Stimulated activated effector memory CD8-positive, alpha-beta T cell treated with anti-CD3 and anti-CD28 coated beads, Interleukin-12 subunit alpha, Interleukin-12 subunit beta, amount 100 ng/mL, for 72 hours (primary cell): ENCODE data around the gene TOR1AIP2.

Experiments
- ATAC-seq: fragments of 150-1000 bp; cut with Tn5 transposase; 2 replicates; pipeline ENCODE4 v1.10.0; 2021
- DNase-seq, 2 donors: peaks; one replicate each; pipeline ENCODE4 v3.0.0; 2021 to 2022; ENCODE audit warnings: low spot score in 2 of 2
- H3K27ac Mint-ChIP-seq: one replicate; pipeline ENCODE4 v1.8.0; 2022; ENCODE audit warnings: mild to moderate bottlenecking, mixed read lengths
- H3K36me3 Mint-ChIP-seq: one replicate; pipeline ENCODE4 v1.8.0; 2022; ENCODE audit warnings: mild to moderate bottlenecking, mixed read lengths
- H3K4me1 Mint-ChIP-seq: one replicate; pipeline ENCODE4 v1.8.0; 2022; ENCODE audit warnings: mixed read lengths
- H3K4me3 Mint-ChIP-seq: one replicate; pipeline ENCODE4 v1.8.0; 2022; ENCODE audit warnings: mild to moderate bottlenecking, mixed read lengths
- H3K9me3 Mint-ChIP-seq: one replicate; pipeline ENCODE4 v1.8.0; 2022; ENCODE audit warnings: mixed read lengths

The TOR1AIP2 gene

DNA sequence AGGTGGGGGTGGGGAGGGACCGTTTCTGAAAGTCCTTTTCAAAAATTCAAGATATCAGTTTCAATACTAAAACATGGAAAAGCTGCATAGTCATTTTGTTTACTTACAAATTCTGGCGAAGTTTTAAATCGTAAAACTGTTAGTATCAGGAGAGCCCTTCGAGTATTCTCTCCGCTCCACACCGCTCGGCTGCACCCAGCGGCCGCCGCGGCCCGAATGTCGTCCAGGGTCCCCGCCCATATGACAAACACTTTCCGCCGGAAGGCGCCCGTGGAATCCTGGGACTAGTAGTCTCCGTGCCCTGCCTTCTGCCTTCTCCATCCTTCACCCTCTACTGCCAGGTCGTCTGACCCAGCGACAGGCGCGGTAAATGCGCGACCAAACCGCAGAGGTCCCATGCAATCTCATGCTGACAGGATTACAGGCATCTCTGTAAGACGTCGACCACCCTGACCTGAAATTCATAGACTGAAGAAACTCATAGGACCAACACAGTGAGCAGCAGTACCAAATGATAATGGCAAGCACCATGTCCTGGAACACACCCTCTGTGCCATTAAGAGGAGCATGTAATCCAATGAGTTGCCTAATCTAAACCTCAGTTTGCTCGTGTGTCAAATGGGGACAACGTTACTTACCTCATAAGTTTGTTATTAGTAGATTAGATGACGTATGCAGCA lies at the start of gene TOR1AIP2:
Gene TOR1AIP2, minus strand, starts transcription at position 218 of the 680 bp plus-strand sequence. CDS start 25,138 bp downstream, outside the sequence.
- DNase-seq (peak; percentile 75 to 92), ATAC-seq (peak; percentile 79)
- Mint-ChIP-seq H3K27ac (peak within 1 kb of the TSS; percentile 91), H3K36me3 (peaks cover 65% of the 10 kb centered on the region), H3K9me3 (no peaks in the 10 kb centered on the region), H3K4me1 (peaks cover 30% of the 10 kb centered on the region), H3K4me3 (peak within 1 kb of the TSS; percentile 84)

DNA sequence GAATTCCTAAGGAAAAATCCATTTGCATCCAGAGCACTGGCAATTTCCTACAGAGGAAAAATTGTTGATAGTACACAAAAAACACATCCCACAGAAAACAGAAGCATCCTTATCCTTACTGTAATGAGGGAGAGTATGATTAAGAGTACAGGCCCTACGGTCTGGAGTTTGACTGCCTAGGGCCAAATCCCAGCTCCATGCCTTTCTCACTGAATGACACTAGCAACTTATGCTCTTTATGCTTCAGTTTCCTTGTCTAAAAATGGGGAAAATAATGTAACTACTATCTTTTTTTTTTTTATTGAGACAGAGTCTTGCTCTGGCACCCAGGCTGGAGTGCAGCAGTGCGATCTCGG lies 49.2 kb upstream of the TOR1AIP2 start:
- ATAC-seq (no peak), DNase-seq (no peak)
- Mint-ChIP-seq H3K4me1 (peaks cover 3% of the 10 kb centered on the region), H3K27ac (no peak overlapping the region), H3K36me3 (no peaks in the 10 kb centered on the region), H3K9me3 (no peaks in the 10 kb centered on the region), H3K4me3 (no peak overlapping the region)

DNA sequence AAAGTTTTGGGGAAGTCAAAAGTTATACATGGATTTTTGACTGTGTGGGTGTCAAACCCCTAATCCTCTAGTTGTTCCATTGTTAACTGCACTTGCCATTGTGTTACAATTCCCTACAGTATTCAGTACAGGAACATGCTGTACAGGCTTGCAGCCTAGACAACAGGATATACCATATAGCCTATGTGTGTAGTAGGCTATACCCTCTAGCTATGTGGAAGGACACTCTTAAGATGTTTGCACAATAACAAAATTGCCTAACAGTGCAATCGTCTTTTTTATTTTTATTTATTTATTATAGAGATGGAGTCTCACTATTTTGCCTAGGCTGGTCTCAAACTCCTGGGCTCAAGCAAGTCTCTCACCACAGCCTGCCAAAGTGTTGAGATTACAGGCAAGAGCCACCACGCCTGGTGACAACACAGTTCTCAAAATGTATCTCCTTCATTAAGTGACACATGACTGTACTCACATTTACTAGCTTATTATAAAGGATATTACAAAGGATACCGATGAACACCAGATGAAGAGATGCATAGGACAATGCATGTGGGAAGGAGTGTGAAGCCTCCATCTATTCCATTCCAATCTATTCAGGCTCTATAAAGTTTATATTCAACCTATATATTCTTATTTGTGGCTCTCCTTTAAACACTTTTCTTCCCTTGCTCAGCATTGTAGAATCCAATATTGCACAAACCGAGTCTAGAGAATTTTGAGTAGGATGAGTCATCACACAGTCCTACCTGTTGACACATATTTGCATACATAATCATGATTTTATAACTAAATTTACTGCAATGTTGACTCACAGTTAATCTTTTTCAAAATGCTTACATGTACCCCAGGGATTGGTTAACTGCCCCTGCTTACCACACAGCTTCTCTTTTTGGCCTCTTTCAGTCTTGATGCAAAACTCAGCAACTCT lies 48.6 kb upstream of the TOR1AIP2 start:
- ATAC-seq = no peak
- Mint-ChIP-seq H3K9me3 (no peaks in the 10 kb centered on the region), H3K4me3 (no peak overlapping the region), H3K36me3 (no peaks in the 10 kb centered on the region), H3K4me1 (peaks cover 7% of the 10 kb centered on the region), H3K27ac (no peak overlapping the region)
- DNase-seq = no peak

DNA sequence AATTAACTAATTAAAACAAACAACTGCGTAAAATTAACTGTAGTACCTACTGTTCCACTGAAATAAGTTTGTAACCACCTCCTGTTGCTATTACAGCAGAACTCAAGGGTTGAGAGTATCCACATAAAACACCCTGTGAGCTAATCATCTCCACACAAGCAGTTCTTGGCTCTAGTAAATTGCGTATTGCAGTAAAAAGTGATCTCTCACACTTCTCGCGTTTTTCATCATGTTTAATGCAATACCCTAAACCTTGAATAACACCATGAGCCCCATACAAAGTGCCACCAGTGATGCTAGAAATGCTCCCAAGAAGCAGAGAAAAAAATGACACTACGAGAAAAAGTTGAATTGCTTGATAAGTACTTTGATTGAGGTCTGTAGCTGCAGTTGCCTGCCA lies 47.7 kb upstream of the TOR1AIP2 start:
- ATAC-seq = no peak
- H3K9me3 Mint-ChIP-seq = no peaks in the 10 kb centered on the region
- H3K36me3 Mint-ChIP-seq = peaks cover 8% of the 10 kb centered on the region
- no peak overlapping the region for H3K4me3 Mint-ChIP-seq
- no peak for DNase-seq
- no peak overlapping the region for H3K27ac Mint-ChIP-seq
- peaks cover 7% of the 10 kb centered on the region for H3K4me1 Mint-ChIP-seq

DNA sequence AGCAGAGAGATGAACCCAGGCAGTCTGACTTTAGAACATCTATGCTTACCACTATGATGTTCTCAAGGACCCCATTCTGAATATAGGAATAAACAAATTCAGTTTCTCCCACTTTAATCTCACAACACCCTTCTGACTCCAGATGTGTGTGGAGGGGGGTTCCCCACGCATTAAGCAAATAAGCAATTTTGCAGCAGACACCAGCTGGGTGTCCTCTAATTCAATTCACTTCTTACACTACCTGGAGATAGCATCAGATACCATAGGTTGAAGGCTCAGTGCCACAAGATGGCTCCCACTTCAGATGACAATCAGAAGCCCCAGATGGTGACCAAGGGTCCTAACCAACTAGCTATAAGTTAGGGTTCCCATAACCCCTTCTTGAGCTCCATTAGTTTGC lies 46.7 kb upstream of the TOR1AIP2 start:
- peaks cover 19% of the 10 kb centered on the region for H3K36me3 Mint-ChIP-seq
- ATAC-seq (no peak), DNase-seq (no peak)
- H3K4me3 Mint-ChIP-seq = no peak overlapping the region
- H3K4me1 Mint-ChIP-seq = peaks cover 7% of the 10 kb centered on the region
- no peaks in the 10 kb centered on the region for H3K9me3 Mint-ChIP-seq
- no peak overlapping the region for H3K27ac Mint-ChIP-seq

DNA sequence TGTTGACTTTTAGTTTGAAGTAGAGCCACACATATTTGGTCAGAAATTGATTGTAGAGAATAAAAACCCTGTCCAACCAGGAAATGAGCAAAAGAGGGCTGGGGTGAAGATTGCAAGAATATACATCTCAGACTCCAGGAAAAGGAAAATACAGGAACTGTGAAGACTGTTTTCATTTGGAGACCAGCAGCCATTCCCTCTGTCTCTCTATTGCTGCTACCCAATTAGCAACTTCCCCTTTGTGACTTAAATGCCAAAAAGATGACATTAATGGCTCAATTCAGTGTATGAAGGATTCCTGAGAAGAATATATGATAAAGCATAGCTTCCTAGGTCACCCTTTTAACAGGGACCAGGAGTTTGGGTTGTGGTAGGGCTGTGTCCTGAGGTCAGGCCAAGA lies 45.4 kb upstream of the TOR1AIP2 start:
- no peak overlapping the region for H3K27ac Mint-ChIP-seq
- DNase-seq = no peak
- H3K9me3 Mint-ChIP-seq = no peaks in the 10 kb centered on the region
- H3K4me3 Mint-ChIP-seq = no peak overlapping the region
- H3K36me3 Mint-ChIP-seq = peaks cover 31% of the 10 kb centered on the region
- no peak for ATAC-seq
- H3K4me1 Mint-ChIP-seq = peaks cover 15% of the 10 kb centered on the region

DNA sequence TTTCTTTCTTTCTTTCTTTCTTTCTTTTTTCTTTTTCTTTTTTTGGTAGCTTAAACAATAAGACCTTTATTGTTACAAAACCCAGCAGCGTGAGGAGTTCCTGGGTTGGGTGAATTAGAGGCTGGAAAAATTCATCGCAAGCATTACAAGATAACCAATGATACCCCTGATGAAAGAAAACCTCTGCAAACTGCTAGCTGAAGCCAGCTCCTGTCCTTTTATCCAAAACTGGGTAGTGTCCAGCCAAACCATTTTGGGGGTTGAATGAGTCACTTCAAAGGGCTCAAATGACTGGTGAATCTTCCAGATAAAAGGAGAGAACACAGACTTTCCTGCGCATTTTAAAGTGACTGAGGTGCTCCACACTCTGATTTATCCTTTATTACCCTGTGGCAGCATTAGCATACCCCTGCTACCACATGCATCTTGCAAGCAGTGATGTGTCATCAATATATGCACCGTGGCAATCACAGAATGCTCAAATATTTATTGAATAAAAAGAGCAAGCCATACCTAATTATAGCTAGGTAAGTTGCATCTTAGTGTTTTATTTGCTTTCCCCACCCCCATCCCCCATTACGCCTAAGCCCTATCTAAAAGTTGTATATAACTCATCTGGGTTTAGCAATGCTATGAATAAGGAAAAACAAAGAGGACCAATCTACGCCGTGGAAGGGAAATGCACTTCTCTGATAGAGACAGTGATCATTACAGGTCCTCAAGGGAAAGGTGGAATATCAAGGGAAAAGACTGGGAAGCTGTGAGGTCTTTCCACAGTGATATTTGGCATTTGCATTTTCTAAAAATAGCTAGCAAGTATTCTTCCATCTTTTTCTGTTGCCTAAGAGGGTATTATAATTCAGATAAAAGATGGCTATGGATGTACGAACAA lies 44.6 kb upstream of the TOR1AIP2 start:
- H3K4me3 Mint-ChIP-seq = no peak overlapping the region
- H3K9me3 Mint-ChIP-seq = no peaks in the 10 kb centered on the region
- ATAC-seq (no peak), DNase-seq (no peak)
- H3K27ac Mint-ChIP-seq = no peak overlapping the region
- peaks cover 39% of the 10 kb centered on the region for H3K36me3 Mint-ChIP-seq
- H3K4me1 Mint-ChIP-seq = peaks cover 23% of the 10 kb centered on the region

DNA sequence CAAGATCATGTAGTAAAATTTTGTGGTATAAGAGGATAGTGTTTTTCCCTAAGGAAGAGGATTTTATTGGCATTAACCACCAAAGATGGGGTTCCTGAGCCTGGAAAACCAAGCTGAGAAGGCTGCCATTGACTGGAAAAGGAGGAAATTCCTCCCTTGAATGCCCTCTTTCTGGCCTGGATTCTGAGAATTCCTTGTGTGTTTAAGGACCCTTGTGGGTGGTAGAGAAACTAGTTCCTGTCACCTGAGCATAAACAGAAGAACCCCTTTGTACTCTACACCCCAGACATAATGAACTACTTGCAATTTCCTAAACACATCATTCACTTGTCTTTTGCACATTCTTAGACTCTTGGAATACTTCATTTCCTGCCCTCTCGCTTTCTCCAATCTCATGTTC lies 43.9 kb upstream of the TOR1AIP2 start:
- H3K9me3 Mint-ChIP-seq = no peaks in the 10 kb centered on the region
- H3K4me3 Mint-ChIP-seq = no peak overlapping the region
- no peak for DNase-seq
- H3K27ac Mint-ChIP-seq = peak overlapping the region; percentile 45
- no peak for ATAC-seq
- peaks cover 24% of the 10 kb centered on the region for H3K4me1 Mint-ChIP-seq
- peaks cover 47% of the 10 kb centered on the region for H3K36me3 Mint-ChIP-seq

DNA sequence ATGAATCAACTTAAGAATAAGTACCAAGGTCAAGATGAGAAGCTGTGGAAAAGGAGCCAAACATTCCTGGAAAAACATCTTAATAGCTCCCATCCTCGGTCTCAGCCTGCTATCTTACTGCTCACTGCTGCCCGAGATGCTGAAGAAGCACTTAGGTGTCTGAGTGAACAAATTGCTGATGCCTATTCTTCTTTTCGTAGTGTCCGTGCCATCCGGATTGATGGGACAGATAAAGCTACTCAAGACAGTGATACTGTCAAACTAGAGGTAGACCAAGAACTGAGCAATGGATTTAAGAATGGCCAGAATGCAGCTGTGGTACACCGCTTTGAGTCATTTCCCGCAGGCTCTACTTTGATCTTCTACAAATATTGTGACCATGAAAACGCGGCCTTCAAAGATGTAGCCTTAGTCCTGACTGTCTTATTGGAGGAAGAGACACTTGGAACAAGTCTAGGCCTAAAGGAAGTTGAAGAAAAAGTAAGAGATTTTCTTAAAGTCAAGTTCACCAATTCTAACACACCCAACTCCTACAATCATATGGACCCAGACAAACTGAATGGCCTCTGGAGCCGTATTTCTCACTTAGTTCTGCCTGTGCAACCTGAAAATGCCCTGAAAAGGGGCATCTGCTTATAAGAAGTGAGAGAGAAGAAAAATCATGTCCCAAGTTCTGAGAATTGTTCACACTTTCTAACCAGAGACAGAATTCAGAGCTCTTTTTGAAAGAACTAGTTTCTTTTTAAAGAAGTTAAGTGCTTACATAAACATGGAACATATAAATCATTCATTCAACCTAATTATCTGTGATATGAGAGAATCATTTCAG lies 40.2 kb upstream of the TOR1AIP2 start:
- H3K27ac Mint-ChIP-seq = peak overlapping the region; percentile 69
- DNase-seq = no peak
- H3K9me3 Mint-ChIP-seq = no peaks in the 10 kb centered on the region
- H3K36me3 Mint-ChIP-seq = peaks cover 83% of the 10 kb centered on the region
- H3K4me3 Mint-ChIP-seq = peak overlapping the region; percentile 25
- peak; percentile 94 for ATAC-seq
- H3K4me1 Mint-ChIP-seq = peaks cover 24% of the 10 kb centered on the region

DNA sequence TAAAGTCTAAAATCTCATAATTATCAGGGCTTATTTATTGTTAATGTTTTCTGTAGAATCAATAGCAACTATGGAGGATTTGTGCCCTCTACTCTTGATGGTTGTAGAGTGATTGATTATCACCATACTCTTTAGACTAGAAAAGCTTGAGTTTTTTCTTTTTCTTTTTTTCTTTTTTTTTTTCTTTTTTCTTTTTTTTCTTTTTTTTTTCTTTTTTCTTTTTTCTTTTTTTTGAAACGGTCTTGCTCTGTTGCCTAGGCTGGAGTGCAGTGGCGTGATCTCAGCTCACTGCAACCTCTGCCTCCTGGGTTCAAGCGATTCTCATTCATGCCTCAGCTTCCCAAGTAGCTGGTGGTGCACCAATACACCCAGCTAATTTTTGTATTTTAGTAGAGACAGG lies 34.2 kb upstream of the TOR1AIP2 start:
- DNase-seq (no peak), ATAC-seq (no peak)
- Mint-ChIP-seq H3K4me1 (no peaks in the 10 kb centered on the region), H3K9me3 (no peaks in the 10 kb centered on the region), H3K4me3 (no peak overlapping the region), H3K36me3 (peaks cover 100% of the 10 kb centered on the region), H3K27ac (no peak overlapping the region)

DNA sequence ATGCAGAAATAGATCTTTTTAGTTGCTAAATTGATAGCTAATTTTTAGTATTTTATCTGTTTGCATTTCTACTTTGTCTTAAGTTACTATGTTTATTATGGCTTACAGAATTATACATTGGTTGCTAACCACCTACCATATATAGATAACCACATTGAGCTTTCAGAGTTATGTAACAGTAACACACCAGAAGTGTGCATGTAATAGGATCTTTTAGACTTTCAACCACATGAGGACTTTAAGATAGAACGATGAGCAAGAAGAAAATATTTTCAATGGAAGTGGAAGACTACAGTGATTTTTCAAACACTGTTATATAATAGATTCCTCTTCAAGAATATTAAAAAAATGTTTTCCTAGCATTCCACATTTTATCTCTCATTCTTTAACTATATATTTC lies 33.3 kb upstream of the TOR1AIP2 start:
- peaks cover 100% of the 10 kb centered on the region for H3K36me3 Mint-ChIP-seq
- H3K4me1 Mint-ChIP-seq = no peaks in the 10 kb centered on the region
- DNase-seq = no peak
- no peaks in the 10 kb centered on the region for H3K9me3 Mint-ChIP-seq
- no peak overlapping the region for H3K4me3 Mint-ChIP-seq
- ATAC-seq = no peak
- no peak overlapping the region for H3K27ac Mint-ChIP-seq

DNA sequence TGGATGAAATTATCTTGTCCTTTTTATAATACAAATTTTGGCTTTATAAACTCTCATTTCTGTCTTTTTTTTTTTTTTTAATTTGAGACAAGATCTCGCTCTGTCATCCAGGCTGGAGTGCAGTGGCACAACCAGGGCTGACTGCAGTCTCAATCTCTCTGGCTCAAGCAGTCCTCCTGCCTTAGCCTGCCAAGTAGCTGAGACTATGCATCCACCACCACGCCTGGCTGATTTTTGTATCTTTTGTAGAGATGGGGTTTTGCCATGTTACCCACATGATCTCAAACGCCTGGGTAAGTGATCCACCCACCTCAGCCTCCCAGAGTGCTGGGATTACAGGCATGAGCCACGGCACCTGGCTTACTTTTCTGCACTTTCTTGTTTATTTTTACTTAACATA lies 12.0 kb upstream of the TOR1AIP2 start:
- H3K27ac Mint-ChIP-seq = no peak overlapping the region
- H3K9me3 Mint-ChIP-seq = no peaks in the 10 kb centered on the region

DNA sequence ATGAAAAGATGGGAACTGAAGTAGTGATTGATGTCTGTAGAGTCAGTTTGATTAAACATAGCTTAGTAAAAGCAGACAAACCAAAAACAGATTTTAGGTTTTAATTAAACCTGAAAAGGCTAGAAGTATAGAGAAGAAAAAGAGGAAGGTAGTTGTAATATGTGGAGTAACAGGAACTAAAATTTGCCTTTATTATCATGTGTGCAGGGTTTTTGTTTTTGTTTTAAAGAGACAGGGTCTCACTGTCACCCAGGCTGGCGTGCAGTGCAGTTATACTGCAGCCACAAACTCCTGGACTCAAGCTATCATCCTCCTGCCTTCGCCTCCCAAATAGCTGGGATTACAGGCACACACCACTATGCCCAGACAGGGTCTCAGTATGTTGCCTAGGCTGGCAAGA lies 10.5 kb upstream of the TOR1AIP2 start:
- no peak for ATAC-seq
- Mint-ChIP-seq H3K36me3 (peaks cover 97% of the 10 kb centered on the region), H3K27ac (no peak overlapping the region), H3K9me3 (no peaks in the 10 kb centered on the region), H3K4me1 (peaks cover 25% of the 10 kb centered on the region), H3K4me3 (no peak overlapping the region)
- DNase-seq = no peak

More for the DNA sequence above, 12.0 kb upstream of the TOR1AIP2 start:
- DNase-seq (no peak), ATAC-seq (no peak)
- Mint-ChIP-seq H3K36me3 (peaks cover 97% of the 10 kb centered on the region), H3K4me1 (peaks cover 13% of the 10 kb centered on the region), H3K4me3 (no peak overlapping the region)

DNA sequence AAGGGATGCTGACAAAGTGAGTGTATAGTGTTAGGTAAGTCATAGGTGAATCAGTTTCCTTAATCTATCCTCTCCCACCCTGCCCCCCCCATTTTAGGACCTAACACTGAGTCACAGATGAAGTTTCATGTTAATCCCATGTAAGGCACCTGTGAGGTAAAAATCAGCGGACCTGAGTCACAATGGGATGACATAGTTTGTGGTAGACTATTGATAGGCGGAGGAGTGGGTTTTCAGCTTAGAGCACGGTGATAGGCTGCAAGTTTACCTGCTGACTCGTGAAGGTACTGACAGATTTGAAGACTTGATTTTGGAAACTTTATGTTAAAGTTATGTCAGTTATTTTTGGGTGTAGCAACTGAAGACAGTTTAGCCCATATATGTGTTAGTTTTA lies 6.1 kb upstream of the TOR1AIP2 start:
- H3K36me3 Mint-ChIP-seq = peaks cover 70% of the 10 kb centered on the region
- H3K4me1 Mint-ChIP-seq = peaks cover 38% of the 10 kb centered on the region
- peak overlapping the region; percentile 100 for H3K27ac Mint-ChIP-seq
- peak; percentile 7 to 65 for DNase-seq
- ATAC-seq = peak; percentile 62
- H3K9me3 Mint-ChIP-seq = no peaks in the 10 kb centered on the region
- H3K4me3 Mint-ChIP-seq = peak overlapping the region; percentile 96
